Activated CD4-positive, alpha-beta T cell treated with anti-CD3 and anti-CD28 coated beads for 36 hours (primary cell): Measurements from ENCODE around the gene PLN. TPM values are rescaled to one million over a fixed set of nuclear protein-coding genes. Genes with fewer than 3 reads are reported as not detected.

Source experiments
- ATAC-seq: fragments of 200-7000 bp; cut with Tn5 transposase; one replicate; pipeline ENCODE4 v1.10.0; 2021; ENCODE audit warnings: mild to moderate bottlenecking, moderate library complexity
- CTCF ChIA-PET: fragments of 350-600 bp; sonication (Branson Sonifier 250); formaldehyde crosslinking; loops from one replicate; lab custom pipeline; 2021; ENCODE audit warnings: antibody characterized with exemption; lab: Charles Lee
- POLR2A ChIA-PET: fragments of 350-600 bp; sonication (Branson Sonifier 250); formaldehyde crosslinking; loops from one replicate; lab custom pipeline; 2021; ENCODE audit warnings: antibody characterized with exemption, inconsistent platforms; lab: Charles Lee
- DNase-seq: peaks from one replicate; pipeline ENCODE4 v3.0.0-alpha.2; 2020
- H3K27ac Mint-ChIP-seq: one replicate; pipeline ENCODE4 v1.8.0; 2021; ENCODE audit warnings: mixed read lengths
- H3K27me3 Mint-ChIP-seq: one replicate; pipeline ENCODE4 v1.8.0; 2021; ENCODE audit warnings: mixed read lengths
- H3K36me3 Mint-ChIP-seq: one replicate; pipeline ENCODE4 v1.8.0; 2021; ENCODE audit warnings: low read depth, mixed read lengths
- H3K4me1 Mint-ChIP-seq: one replicate; pipeline ENCODE4 v1.8.0; 2021; ENCODE audit warnings: mixed read lengths
- H3K4me3 Mint-ChIP-seq: one replicate; pipeline ENCODE4 v1.8.0; 2021; ENCODE audit warnings: mild to moderate bottlenecking, moderate library complexity, mixed read lengths
- H3K9me3 Mint-ChIP-seq: one replicate; pipeline ENCODE4 v1.8.0; 2021; ENCODE audit warnings: low read depth, mixed read lengths
- intact Hi-C, 2 experiments: fragments of 100-400 bp; cut with DNase I in 1 of 2; cut with micrococcal nuclease in 1 of 2; formaldehyde crosslinking; loops; one replicate each; pipeline versions ENCODE4 v1.14.2 to v1.15.1; 2022 to 2024; cut with DNase I, micrococcal nuclease
- total RNA-seq, 2 experiments: library from RNA; stranded (reverse); gene quantifications; one replicate each; pipeline ENCODE4 v1.2.3, GENCODE V29; 2021

PLN gene
- total RNA-seq, 2 experiments from 2014 or later = not detected

DNA sequence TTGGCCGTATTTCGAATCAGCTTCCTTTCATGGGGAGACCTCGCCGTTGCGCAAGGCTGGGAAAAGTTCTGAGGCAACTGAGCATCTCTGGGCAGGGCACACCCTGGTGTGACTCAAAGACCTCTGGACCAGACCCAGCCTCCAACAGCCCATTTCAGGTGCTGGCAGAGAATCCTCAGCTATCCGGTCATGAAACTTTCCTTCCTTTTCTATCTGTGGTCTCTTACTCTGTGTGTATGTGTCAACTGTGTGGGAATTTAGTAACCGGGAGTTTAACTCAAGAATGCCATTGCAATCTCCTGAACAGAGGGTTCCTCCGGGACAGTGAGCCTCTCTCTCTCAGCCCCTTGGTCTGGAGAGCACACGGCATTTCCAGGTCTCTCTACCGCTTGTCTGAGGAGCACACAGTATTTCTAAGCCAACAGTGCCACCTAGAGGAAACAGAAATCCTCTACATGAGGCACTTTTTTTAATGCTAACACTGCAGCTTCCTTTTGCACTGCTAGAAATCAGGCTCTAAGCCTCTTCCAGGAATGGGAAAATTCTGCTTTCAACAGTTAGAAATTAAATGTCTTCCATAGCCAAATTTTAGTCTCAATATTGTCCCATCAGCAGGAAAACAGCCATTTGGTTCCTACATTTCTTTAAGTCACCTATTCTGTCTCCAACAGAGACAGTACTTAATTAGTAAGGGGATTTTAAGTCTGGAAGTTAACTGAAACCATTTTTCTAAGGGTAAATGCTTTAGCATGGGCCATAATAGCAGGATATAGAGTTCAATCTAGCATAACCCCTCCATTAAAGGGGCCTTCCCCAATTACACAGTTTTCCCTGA, 32.7 kb downstream of the PLN start:
- ATAC-seq (peak; percentile 77), DNase-seq (peak; percentile 19)
- intact Hi-C loops = loop anchor here in 1 of 2 experiments (1.0 kb wide), 1 partner anchor 298 kb away; no protein-coding TSS in a partner anchor
- H3K4me3 Mint-ChIP-seq = no peak overlapping the region
- H3K9me3 Mint-ChIP-seq = peaks cover 30% of the 10 kb centered on the region
- POLR2A ChIA-PET = no interaction called here
- H3K27me3 Mint-ChIP-seq = no peaks in the 10 kb centered on the region
- H3K27ac Mint-ChIP-seq = peak overlapping the region; percentile 80
- H3K36me3 Mint-ChIP-seq = peaks cover 63% of the 10 kb centered on the region
- CTCF ChIA-PET = interaction anchor here (0.5 to 3.7 kb wide), 9 partner anchors 10 to 240 kb away, joined by 3 to 15 read pairs (median 4); no protein-coding TSS in a partner anchor
- H3K4me1 Mint-ChIP-seq = no peaks in the 10 kb centered on the region

DNA sequence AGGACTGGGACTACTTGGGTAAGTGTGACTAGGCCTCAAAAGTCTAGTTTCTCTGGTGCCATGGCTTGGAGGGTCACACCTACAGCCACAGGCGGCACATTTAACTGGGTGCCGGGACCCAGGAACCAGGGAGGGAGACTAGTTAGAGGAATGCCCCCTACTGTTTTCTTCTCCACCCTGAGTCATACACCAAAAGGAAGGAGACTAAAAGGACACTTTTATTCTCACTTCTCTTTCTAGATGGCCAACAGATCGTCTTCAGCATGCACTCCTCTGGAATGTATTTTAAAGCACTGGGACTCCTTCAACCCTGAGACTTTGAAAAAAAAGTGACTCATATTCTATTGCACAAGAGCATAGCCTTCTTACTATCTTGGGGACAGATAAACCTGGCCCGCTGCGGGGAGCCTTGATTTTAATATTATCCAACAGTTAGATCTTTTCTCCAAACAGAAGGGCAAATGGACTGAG, 33.4 kb downstream of the PLN start:
- peaks cover 24% of the 10 kb centered on the region for H3K9me3 Mint-ChIP-seq
- H3K4me3 Mint-ChIP-seq = no peak overlapping the region
- peaks cover 60% of the 10 kb centered on the region for H3K36me3 Mint-ChIP-seq
- H3K4me1 Mint-ChIP-seq = no peaks in the 10 kb centered on the region
- ChIA-PET POLR2A (no interaction called here), CTCF (interaction anchor here (1.5 to 3.7 kb wide), 4 partner anchors 16 to 35 kb away, joined by 4 to 15 read pairs (median 7); no protein-coding TSS in a partner anchor)
- peak overlapping the region; percentile 20 for H3K27ac Mint-ChIP-seq
- intact Hi-C loops = loop anchor here in 1 of 2 experiments (1.0 kb wide), 1 partner anchor 298 kb away; no protein-coding TSS in a partner anchor
- ATAC-seq (no peak), DNase-seq (no peak)
- H3K27me3 Mint-ChIP-seq = no peaks in the 10 kb centered on the region

DNA sequence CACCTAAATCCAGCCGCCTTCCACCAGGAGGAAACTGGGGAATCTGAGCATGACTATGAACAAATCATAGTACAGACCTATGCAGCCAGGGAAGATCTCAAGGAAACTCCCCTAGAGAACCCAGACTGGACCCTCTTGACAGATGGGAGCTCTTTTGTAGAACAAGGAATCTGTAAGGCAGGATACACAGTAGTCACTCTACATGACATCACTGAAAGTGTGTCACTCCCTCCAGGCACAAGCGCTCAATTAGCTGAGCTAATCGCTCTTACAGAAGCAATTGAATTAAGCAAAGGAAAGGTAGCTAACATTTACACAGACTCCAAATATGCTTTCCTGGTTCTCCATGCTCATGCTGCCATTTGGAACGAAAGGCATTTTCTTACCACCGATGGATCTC, 36.8 kb downstream of the PLN start:
- CTCF ChIA-PET = interaction anchor here (1.9 kb wide), 1 partner anchor 11 kb away, joined by 9 read pairs; no protein-coding TSS in a partner anchor
- ATAC-seq = no peak
- intact Hi-C loops = no loop called here
- peaks cover 41% of the 10 kb centered on the region for H3K36me3 Mint-ChIP-seq
- POLR2A ChIA-PET = no interaction called here
- no peaks in the 10 kb centered on the region for H3K27me3 Mint-ChIP-seq
- no peak for DNase-seq
- peaks cover 7% of the 10 kb centered on the region for H3K9me3 Mint-ChIP-seq
- no peak overlapping the region for H3K4me3 Mint-ChIP-seq
- H3K4me1 Mint-ChIP-seq = peaks cover 6% of the 10 kb centered on the region
- no peak overlapping the region for H3K27ac Mint-ChIP-seq

- Mint-ChIP-seq H3K36me3 (peaks cover 21% of the 10 kb centered on the region), H3K4me1 (peaks cover 10% of the 10 kb centered on the region), H3K4me3 (no peak overlapping the region), H3K27ac (no peak overlapping the region), H3K9me3 (no peaks in the 10 kb centered on the region), H3K27me3 (no peaks in the 10 kb centered on the region)
- no peak for DNase-seq
- ATAC-seq = no peak
- ChIA-PET POLR2A (no interaction called here), CTCF (interaction anchor here (0.7 to 1.0 kb wide), 3 partner anchors 22 to 214 kb away, joined by 3 read pairs; no protein-coding TSS in a partner anchor)
- intact Hi-C loops = no loop called here
Observed at GRCh38 chr6:118586746-118587485, 38.8 kb downstream of the PLN start.

DNA sequence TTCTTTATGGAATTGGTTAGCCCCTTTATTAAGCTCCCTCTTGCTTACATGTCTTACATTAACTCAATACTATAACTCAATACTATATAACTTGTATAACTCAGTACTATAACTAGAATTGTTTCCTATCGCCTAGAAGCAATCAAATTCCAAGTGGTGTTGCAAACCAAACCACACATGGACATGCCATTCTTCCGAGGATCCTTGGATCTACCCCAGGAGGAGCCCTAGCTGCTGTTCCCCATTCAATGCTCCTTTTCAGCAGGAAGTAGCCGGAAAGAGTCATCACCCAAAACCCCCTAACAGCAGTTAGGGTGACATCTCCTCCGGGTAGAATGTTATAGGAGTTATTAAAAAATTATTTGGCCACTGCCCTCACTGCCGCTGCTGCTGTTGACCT, 40.5 kb downstream of the PLN start:
- ChIA-PET POLR2A (no interaction called here), CTCF (no interaction called here)
- Mint-ChIP-seq H3K9me3 (no peaks in the 10 kb centered on the region), H3K27ac (no peak overlapping the region), H3K27me3 (no peaks in the 10 kb centered on the region), H3K36me3 (peaks cover 22% of the 10 kb centered on the region), H3K4me3 (no peak overlapping the region), H3K4me1 (peaks cover 14% of the 10 kb centered on the region)
- ATAC-seq (no peak), DNase-seq (no peak)
- intact Hi-C loops = no loop called here

DNA sequence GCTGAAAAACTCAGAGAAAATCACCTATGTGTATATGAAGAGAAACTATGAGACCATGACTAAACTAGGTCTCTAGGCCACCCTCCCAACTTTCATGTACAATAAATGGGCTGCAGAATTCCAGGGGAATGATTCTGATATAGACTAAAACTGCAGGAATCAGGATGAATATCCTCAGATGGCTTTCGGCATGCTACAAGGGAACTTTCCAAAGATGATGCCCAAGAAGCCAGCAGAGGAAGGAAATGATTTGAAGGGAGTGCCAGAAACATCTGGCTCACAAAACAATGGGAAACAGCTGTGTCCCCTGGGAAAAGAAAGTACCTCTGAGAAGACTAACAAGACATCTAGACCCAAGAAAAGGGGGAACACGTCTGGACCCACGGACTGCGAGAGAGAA, 41.1 kb downstream of the PLN start:
- POLR2A ChIA-PET = no interaction called here
- no peaks in the 10 kb centered on the region for H3K9me3 Mint-ChIP-seq
- intact Hi-C loops = no loop called here
- H3K4me1 Mint-ChIP-seq = peaks cover 18% of the 10 kb centered on the region
- peaks cover 26% of the 10 kb centered on the region for H3K36me3 Mint-ChIP-seq
- H3K27ac Mint-ChIP-seq = no peak overlapping the region
- CTCF ChIA-PET = interaction anchor here (0.6 kb wide), 1 partner anchor 379 kb away, joined by 3 read pairs; no protein-coding TSS in a partner anchor
- no peak overlapping the region for H3K4me3 Mint-ChIP-seq
- ATAC-seq = no peak
- no peaks in the 10 kb centered on the region for H3K27me3 Mint-ChIP-seq
- DNase-seq = no peak

GRCh38 chr6:118589649-118590365, 41.7 kb downstream of the PLN start:
- ATAC-seq (no peak), DNase-seq (no peak)
- no peaks in the 10 kb centered on the region for H3K27me3 Mint-ChIP-seq
- no peaks in the 10 kb centered on the region for H3K9me3 Mint-ChIP-seq
- intact Hi-C loops = no loop called here
- CTCF ChIA-PET = interaction anchor here (0.6 to 0.7 kb wide), 2 partner anchors 101 to 378 kb away, joined by 3 read pairs; no protein-coding TSS in a partner anchor
- H3K27ac Mint-ChIP-seq = no peak overlapping the region
- H3K4me3 Mint-ChIP-seq = no peak overlapping the region
- POLR2A ChIA-PET = no interaction called here
- H3K36me3 Mint-ChIP-seq = peaks cover 27% of the 10 kb centered on the region
- peaks cover 18% of the 10 kb centered on the region for H3K4me1 Mint-ChIP-seq

GRCh38 chr6:118591897-118592296, 43.8 kb downstream of the PLN start:
- ChIA-PET CTCF (interaction anchor here (0.6 kb wide), 1 partner anchor 135 kb away, joined by 3 read pairs; no protein-coding TSS in a partner anchor), POLR2A (no interaction called here)
- ATAC-seq (no peak), DNase-seq (no peak)
- Mint-ChIP-seq H3K4me1 (peaks cover 22% of the 10 kb centered on the region), H3K4me3 (no peak overlapping the region), H3K27ac (no peak overlapping the region), H3K27me3 (no peaks in the 10 kb centered on the region), H3K9me3 (peaks cover 3% of the 10 kb centered on the region), H3K36me3 (peaks cover 31% of the 10 kb centered on the region)
- intact Hi-C loops = no loop called here

DNA sequence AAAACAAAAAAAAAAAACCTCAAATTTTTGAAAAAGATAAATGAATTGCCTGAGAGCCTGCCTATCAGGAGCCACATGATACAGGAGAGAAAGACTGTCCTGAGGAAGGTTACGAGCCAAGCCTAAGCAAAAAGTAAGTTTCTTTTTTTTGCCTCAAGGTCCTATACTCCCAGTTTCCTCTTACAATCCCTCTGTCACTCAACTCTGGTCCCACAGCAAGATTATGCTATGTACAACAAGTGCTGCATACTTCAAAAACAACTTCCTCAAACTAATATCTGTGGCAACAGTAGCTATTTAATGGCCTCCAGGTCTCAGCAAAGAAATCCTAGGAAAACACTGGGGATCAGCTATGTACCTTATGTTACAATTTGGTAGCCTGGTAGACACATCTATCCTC, 46.8 kb downstream of the PLN start:
- Mint-ChIP-seq H3K9me3 (peaks cover 6% of the 10 kb centered on the region), H3K4me1 (peaks cover 29% of the 10 kb centered on the region), H3K27me3 (no peaks in the 10 kb centered on the region), H3K27ac (no peak overlapping the region), H3K36me3 (peaks cover 31% of the 10 kb centered on the region), H3K4me3 (no peak overlapping the region)
- ATAC-seq = no peak
- POLR2A ChIA-PET = no interaction called here
- CTCF ChIA-PET = interaction anchor here (2.3 kb wide), 1 partner anchor 10 kb away, joined by 9 read pairs; no protein-coding TSS in a partner anchor
- DNase-seq = no peak
- intact Hi-C loops = no loop called here

DNA sequence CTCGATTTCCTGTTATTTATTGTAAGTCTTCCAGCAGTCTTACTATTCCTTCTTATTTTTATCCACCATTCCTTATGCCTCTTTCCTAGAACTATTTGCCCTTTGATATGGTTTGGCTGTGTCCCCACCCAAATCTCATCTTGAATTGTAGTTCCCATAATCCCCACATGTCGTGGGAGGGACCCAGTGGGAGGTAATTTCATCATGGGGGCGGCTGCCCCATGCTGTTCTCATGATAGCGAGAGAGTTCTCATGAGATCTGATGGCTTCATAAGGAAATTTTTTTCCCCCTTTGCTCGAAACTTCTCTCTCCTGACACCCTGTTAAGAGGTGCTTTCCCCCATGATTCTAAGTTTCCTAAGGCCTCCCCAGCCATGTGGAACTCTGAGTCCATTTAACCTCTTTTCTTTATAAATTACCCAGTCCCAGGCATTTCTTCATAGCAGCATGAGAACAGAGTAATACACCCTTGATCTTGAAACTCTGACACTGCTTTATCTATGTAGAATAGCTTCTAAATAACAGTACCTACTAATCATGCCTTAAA, 48.8 kb downstream of the PLN start:
- peaks cover 28% of the 10 kb centered on the region for H3K4me1 Mint-ChIP-seq
- peaks cover 34% of the 10 kb centered on the region for H3K36me3 Mint-ChIP-seq
- CTCF ChIA-PET = interaction anchor here (0.9 to 2.4 kb wide), 4 partner anchors 9 to 32 kb away, joined by 3 to 9 read pairs (median 6); no protein-coding TSS in a partner anchor
- intact Hi-C loops = no loop called here
- H3K27me3 Mint-ChIP-seq = no peaks in the 10 kb centered on the region
- POLR2A ChIA-PET = interaction anchor here (0.5 kb wide), 1 partner anchor 9 kb away, joined by 3 read pairs; no protein-coding TSS in a partner anchor
- H3K27ac Mint-ChIP-seq = peak overlapping the region; percentile 9
- no peak overlapping the region for H3K4me3 Mint-ChIP-seq
- peak; percentile 61 for ATAC-seq
- peaks cover 6% of the 10 kb centered on the region for H3K9me3 Mint-ChIP-seq
- no peak for DNase-seq
